H1 (cell line): Measurements from ENCODE around the gene GRID2. TPM values are rescaled to one million over a fixed set of nuclear protein-coding genes. Genes with fewer than 3 reads are reported as not detected.

Source experiments
- CTCF ChIA-PET: fragments of 300-600 bp; sonication (Branson Sonifier 250); formaldehyde crosslinking; loops from one replicate; lab custom pipeline; 2021; ENCODE audit not compliant: partially characterized antibody; lab: Charles Lee
- POLR2A ChIA-PET: fragments of 300-600 bp; sonication (Branson Sonifier 250); formaldehyde crosslinking; loops from one replicate; lab custom pipeline; 2021; ENCODE audit warnings: inconsistent platforms; ENCODE audit not compliant: partially characterized antibody; lab: Charles Lee
- DNase-seq, 2 experiments: peaks; one replicate each; pipeline versions ENCODE4 v3.0.0 to v3.0.0-alpha.2; 2010 to 2022; ENCODE audit warnings: low spot score in 2 of 2, low read depth in 1 of 2, mixed read lengths in 1 of 2
- FAIRE-seq: peaks from 2 replicates; lab custom pipeline; 2011; peaks lifted over from hg19 to GRCh38; lab: Jason Lieb, UNC
- H2AFZ ChIP-seq: 2 replicates; pipeline ENCODE4 v1.8.1; 2012; ENCODE audit warnings: low read length, inconsistent platforms
- H2AK5ac ChIP-seq: 2 replicates; pipeline ENCODE4 v1.6.1; 2013; ENCODE audit warnings: low read depth, low read length
- H2BK120ac ChIP-seq: replicated peaks from 2 replicates; pipeline ENCODE3; 2013; ENCODE audit warnings: low read depth, low read length, inconsistent platforms
- H2BK12ac ChIP-seq: 2 replicates; pipeline ENCODE4 v1.6.1; 2013; ENCODE audit warnings: low read depth, low read length
- H2BK15ac ChIP-seq: 2 replicates; pipeline ENCODE4 v1.6.1; 2013; ENCODE audit warnings: low read length
- H2BK20ac ChIP-seq: 2 replicates; pipeline ENCODE4 v1.6.1; 2013; ENCODE audit warnings: low read length
- H2BK5ac ChIP-seq: 2 replicates; pipeline ENCODE4 v1.6.1; 2013; ENCODE audit warnings: low read depth, low read length
- H3K14ac ChIP-seq: 2 replicates; pipeline ENCODE4 v1.6.1; 2013; ENCODE audit warnings: inconsistent platforms; ENCODE audit not compliant: insufficient read length
- H3K18ac ChIP-seq: 2 replicates; pipeline ENCODE4 v1.6.1; 2013; ENCODE audit warnings: low read length; ENCODE audit errors: extremely low read depth
- H3K23ac ChIP-seq: 2 replicates; pipeline ENCODE4 v1.6.1; 2013; ENCODE audit warnings: inconsistent platforms; ENCODE audit not compliant: insufficient read length
- H3K23me2 ChIP-seq: 2 replicates; pipeline ENCODE4 v1.6.1; 2013; ENCODE audit warnings: low read depth, low read length
- H3K27ac ChIP-seq: 2 replicates; pipeline ENCODE4 v1.6.1; 2011; ENCODE audit warnings: low read depth, low read length, inconsistent platforms
- H3K27me3 ChIP-seq, 4 experiments: replicated peaks in 1 of 4; 1 replicate in 1 of 4; 2 replicates in 3 of 4; pipeline versions ENCODE4 v1.6.1 to v1.8.1; 2011 to 2013; ENCODE audit warnings: low read length in 3 of 4, mild to moderate bottlenecking in 3 of 4, inconsistent platforms in 2 of 4, mixed read lengths in 2 of 4, moderate library complexity in 1 of 4; ENCODE audit not compliant: control insufficient read depth in 3 of 4, insufficient read depth in 3 of 4; ENCODE audit errors: extremely low read depth in 1 of 4
- H3K36me3 ChIP-seq, 4 experiments: 2 replicates each; pipeline versions ENCODE4 v1.6.1 to v1.8.1; 2011 to 2013; ENCODE audit warnings: mild to moderate bottlenecking in 4 of 4, low read length in 3 of 4, moderate library complexity in 2 of 4, control low read depth in 1 of 4, inconsistent platforms in 1 of 4; ENCODE audit not compliant: insufficient read depth in 4 of 4, control insufficient read depth in 2 of 4
- H3K4ac ChIP-seq: replicated peaks from 2 replicates; pipeline ENCODE3; 2013; ENCODE audit warnings: low read length, low read depth, mixed read lengths, inconsistent platforms; ENCODE audit not compliant: insufficient read length
- H3K4me1 ChIP-seq, 4 experiments: replicated peaks in 1 of 4; 1 replicate in 1 of 4; 2 replicates in 3 of 4; pipeline versions ENCODE4 v1.6.1 to v1.8.1; 2011 to 2013; ENCODE audit warnings: low read length in 3 of 4, inconsistent platforms in 2 of 4, mixed read lengths in 1 of 4; ENCODE audit not compliant: insufficient read depth in 4 of 4, control insufficient read depth in 3 of 4
- H3K4me2 ChIP-seq, 2 experiments: 2 replicates each; pipeline versions ENCODE4 v1.6.1 to v1.8.1; 2011 to 2013; ENCODE audit warnings: low read depth in 2 of 2, low read length in 2 of 2, control low read depth in 1 of 2, inconsistent platforms in 1 of 2, mild to moderate bottlenecking in 1 of 2; ENCODE audit not compliant: insufficient read depth in 1 of 2
- H3K4me3 ChIP-seq, 4 experiments: fragments of 200-600, 300-600 bp in 1 of 4; sonication (generic), shearing (Covaris generic), sonication (Bioruptor Twin) in 1 of 4; 2 replicates each; pipeline versions ENCODE4 v1.5.1 to v1.8.1; 2011 to 2016; ENCODE audit warnings: low read length in 4 of 4, low read depth in 3 of 4, control low read depth in 2 of 4, inconsistent platforms in 2 of 4, mild to moderate bottlenecking in 2 of 4, mixed read lengths in 1 of 4, moderate library complexity in 1 of 4; ENCODE audit not compliant: insufficient read depth in 2 of 4; ENCODE audit errors: extremely low read depth in 1 of 4
- H3K56ac ChIP-seq: replicated peaks from 2 replicates; pipeline ENCODE3; 2013; ENCODE audit warnings: low read depth, mild to moderate bottlenecking, mixed read lengths, low read length, inconsistent platforms; ENCODE audit not compliant: insufficient read length
- H3K79me1 ChIP-seq: 2 replicates; pipeline ENCODE4 v1.6.1; 2013; ENCODE audit warnings: low read depth, low read length, control low read depth
- H3K79me2 ChIP-seq, 2 experiments: 2 replicates each; pipeline versions ENCODE4 v1.6.1 to v1.8.1; 2012 to 2013; ENCODE audit warnings: low read length in 2 of 2, mild to moderate bottlenecking in 2 of 2, inconsistent platforms in 1 of 2; ENCODE audit not compliant: insufficient read depth in 2 of 2, control insufficient read depth in 1 of 2
- H3K9ac ChIP-seq, 4 experiments: replicated peaks in 1 of 4; 1 replicate in 1 of 4; 2 replicates in 3 of 4; pipeline versions ENCODE4 v1.6.1 to v1.8.1; 2011 to 2013; ENCODE audit warnings: low read depth in 3 of 4, low read length in 3 of 4, control low read depth in 2 of 4, mild to moderate bottlenecking in 2 of 4, moderate library complexity in 2 of 4, inconsistent platforms in 1 of 4; ENCODE audit errors: extremely low read depth in 1 of 4
- H3K9me3 ChIP-seq, 2 experiments: 2 replicates each; pipeline versions ENCODE4 v1.6.1 to v1.8.1; 2012 to 2013; ENCODE audit warnings: mild to moderate bottlenecking in 2 of 2, moderate library complexity in 2 of 2, control low read depth in 1 of 2, inconsistent platforms in 1 of 2, low read depth in 1 of 2, low read length in 1 of 2, mixed read lengths in 1 of 2; ENCODE audit not compliant: insufficient read depth in 2 of 2
- H4K20me1 ChIP-seq, 2 experiments: replicated peaks in 1 of 2; 2 replicates each; pipeline versions ENCODE3 to v1.8.1; 2011 to 2013; ENCODE audit warnings: inconsistent platforms in 2 of 2, low read length in 2 of 2, mild to moderate bottlenecking in 1 of 2; ENCODE audit not compliant: insufficient read depth in 2 of 2, control insufficient read depth in 1 of 2
- H4K5ac ChIP-seq: 2 replicates; pipeline ENCODE4 v1.6.1; 2013; ENCODE audit warnings: low read length, low read depth, mixed read lengths, inconsistent platforms; ENCODE audit not compliant: insufficient read length
- H4K8ac ChIP-seq: 2 replicates; pipeline ENCODE4 v1.8.0; 2013; ENCODE audit warnings: mild to moderate bottlenecking, moderate library complexity, low read length, inconsistent platforms; ENCODE audit not compliant: insufficient read depth; ENCODE audit errors: extremely low read depth
- H4K91ac ChIP-seq: replicated peaks from 2 replicates; pipeline ENCODE3; 2013; ENCODE audit warnings: low read length, mixed read lengths, inconsistent platforms; ENCODE audit not compliant: insufficient read length
- GABPA ChIP-seq: IDR thresholded peaks from 2 replicates; pipeline ENCODE4 v1.6.1; 2011; ENCODE audit warnings: mild to moderate bottlenecking, low read length, moderate library complexity, borderline replicate concordance; ENCODE audit not compliant: insufficient read depth
- WGBS, 2 experiments: shearing (Covaris generic) in 1 of 2; methylation state at CpG; one replicate each; pipeline versions ENCODE4 v1.1.6 to v1.1.7; 2013 to 2015; ENCODE audit warnings: low lambda C conversion rate in 2 of 2, mixed read lengths in 2 of 2, inconsistent platforms in 1 of 2, low coverage in 1 of 2, missing lambda C conversion rate in 1 of 2; ENCODE audit not compliant: insufficient replicate concordance in 2 of 2, insufficient coverage in 1 of 2, insufficient read length in 1 of 2; ENCODE audit errors: extremely low coverage in 1 of 2, missing lambda C conversion rate in 1 of 2; 5-methylcytosine and 5-hydroxymethylcytosine counted together
- polyA plus RNA-seq, 7 experiments: library from polyadenylated mRNA; depleted of rRNA in 3 of 7; stranded (reverse) in 5 of 7; unstranded in 2 of 7; fragments of >200 nt in 5 of 7; fragments of 200-250 nt in 2 of 7; gene quantifications; 1 replicate in 5 of 7; 2 replicates in 1 of 7; 4 replicates in 1 of 7; pipeline versions ENCODE4 v1.2.1 to v1.2.3, GENCODE V29; 2011 to 2013; ENCODE audit warnings: missing spikeins in 2 of 7, mixed read lengths in 2 of 7
- total RNA-seq: library from RNA; stranded (reverse); fragmentation: NEBNext Ultra II Directional; extraction: Animal tissue kit (Norgen Biotek cat#: 25700); gene quantifications from 2 replicates; pipeline ENCODE4 v1.2.1, GENCODE V29; 2021

GRID2 gene
- total and polyA plus RNA-seq, 2 of the 8 experiments (the other 6 are each of a cell fraction or from before 2014, with no cell fraction given), result 31.1 to 81.9 TPM

DNA sequence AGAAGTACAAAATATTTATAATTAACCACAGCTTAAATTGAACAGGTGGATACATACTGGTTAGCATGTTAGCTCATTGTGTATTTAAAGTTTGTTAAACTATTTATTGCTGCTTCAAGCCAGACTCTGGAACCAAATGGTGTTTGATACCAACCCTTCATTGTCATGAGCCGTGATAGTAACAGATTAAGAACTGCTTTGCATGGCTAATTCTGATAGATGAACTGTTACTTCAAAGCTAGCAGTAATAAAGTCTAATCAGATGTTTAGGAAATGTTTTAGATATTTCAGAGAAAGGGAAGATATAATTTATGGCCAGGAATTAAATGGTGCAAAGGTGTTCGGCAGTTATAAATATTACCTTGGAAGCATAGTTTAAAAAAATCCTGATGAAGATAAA is 848.7 kb downstream of the GRID2 start:
- Histone ChIP-seq H2BK120ac (no peak overlapping the region), H2AFZ (no peak overlapping the region), H3K23ac (no peak overlapping the region), H3K56ac (no peak overlapping the region), H3K79me2 (no peaks in the 10 kb centered on the region), H4K20me1 (no peaks in the 10 kb centered on the region), H3K14ac (no peak overlapping the region), H2BK5ac (no peak overlapping the region), H3K18ac (no peak overlapping the region), H3K9me3 (peaks cover 0 to 4% of the 10 kb centered on the region in 2 experiments; a peak in 1 of 4 replicates), H3K9ac (no peak overlapping the region), H3K4ac (no peak overlapping the region), H4K91ac (no peak overlapping the region), H4K8ac (no peak overlapping the region), H2BK20ac (no peak overlapping the region), H3K79me1 (no peaks in the 10 kb centered on the region; the same call in 1 of the 2 replicates), H3K36me3 (peaks cover 0 to 7% (median 1%) of the 10 kb centered on the region in 4 experiments; a peak in 2 of 8 replicates), H3K27ac (no peak overlapping the region), H3K4me2 (no peak overlapping the region), H3K4me3 (no peak overlapping the region), H2BK15ac (no peak overlapping the region), H3K27me3 (no peaks in the 10 kb centered on the region), H2BK12ac (no peak overlapping the region), H3K4me1 (peaks cover 0 to 8% (median 2%) of the 10 kb centered on the region in 4 experiments; a peak in 3 of 7 replicates), H2AK5ac (no peak overlapping the region), H3K23me2 (no peaks in the 10 kb centered on the region), H4K5ac (no peak overlapping the region)
- FAIRE-seq (peak; percentile 28), DNase-seq (no peak)
- ChIA-PET CTCF (no interaction called here), POLR2A (no interaction called here)
- no peak for TF ChIP-seq GABPA
- WGBS, 2 experiments, result 80% methylated on average over 2 of the region's 2 CpGs; no CpG with 5 or more reads in 1 of the 2 experiments
